H9 (cell line): Measurements from ENCODE around the gene OR10D3. TPM values are rescaled to one million over a fixed set of nuclear protein-coding genes. Genes with fewer than 3 reads are reported as not detected.

Experiments used
- DNase-seq: peaks from one replicate; pipeline ENCODE4 v3.0.0-alpha.2; 2017
- H2AFZ ChIP-seq: one replicate; pipeline ENCODE4 v1.6.1; 2013; ENCODE audit warnings: mild to moderate bottlenecking, low read length, control low read depth, moderate library complexity
- H2AK5ac ChIP-seq: 2 replicates; pipeline ENCODE4 v1.6.1; 2013; ENCODE audit warnings: low read length, control low read depth, mixed read lengths; ENCODE audit not compliant: insufficient read length
- H2BK120ac ChIP-seq: one replicate; pipeline ENCODE4 v1.6.1; 2013; ENCODE audit warnings: low read depth, mild to moderate bottlenecking, low read length, control low read depth, inconsistent platforms; ENCODE audit not compliant: poor library complexity, severe bottlenecking
- H2BK12ac ChIP-seq: 2 replicates; pipeline ENCODE4 v1.6.1; 2013; ENCODE audit warnings: low read length, control low read depth, mixed read lengths, low read depth; ENCODE audit not compliant: insufficient read length
- H2BK15ac ChIP-seq: 2 replicates; pipeline ENCODE4 v1.6.1; 2013; ENCODE audit warnings: low read depth, low read length, control low read depth
- H2BK20ac ChIP-seq: one replicate; pipeline ENCODE4 v1.6.1; 2013; ENCODE audit warnings: low read depth, mild to moderate bottlenecking, low read length, control low read depth, inconsistent platforms; ENCODE audit not compliant: poor library complexity, severe bottlenecking
- H2BK5ac ChIP-seq: 2 replicates; pipeline ENCODE4 v1.6.1; 2013; ENCODE audit warnings: low read length, control low read depth, mixed read lengths; ENCODE audit not compliant: insufficient read length
- H3K14ac ChIP-seq: 2 replicates; pipeline ENCODE4 v1.6.1; 2013; ENCODE audit warnings: low read length, control low read depth; ENCODE audit not compliant: insufficient read depth
- H3K18ac ChIP-seq: 2 replicates; pipeline ENCODE4 v1.6.1; 2013; ENCODE audit warnings: low read depth, mild to moderate bottlenecking, mixed read lengths, low read length, control low read depth; ENCODE audit not compliant: insufficient read length
- H3K23ac ChIP-seq: 2 replicates; pipeline ENCODE4 v1.6.1; 2013; ENCODE audit warnings: low read length, control low read depth, mixed read lengths, low read depth; ENCODE audit not compliant: insufficient read length
- H3K23me2 ChIP-seq: 2 replicates; pipeline ENCODE4 v1.6.1; 2013; ENCODE audit warnings: low read depth, mild to moderate bottlenecking, mixed read lengths, low read length, control low read depth; ENCODE audit not compliant: insufficient read length, poor library complexity, severe bottlenecking
- H3K27ac ChIP-seq: 2 replicates; pipeline ENCODE4 v1.5.1; 2013; ENCODE audit warnings: low read length, control low read depth, mixed read lengths, low read depth; ENCODE audit not compliant: insufficient read length
- H3K27me3 ChIP-seq: 2 replicates; pipeline ENCODE4 v1.6.1; 2013; ENCODE audit warnings: low read length, control low read depth, inconsistent platforms; ENCODE audit not compliant: insufficient read depth
- H3K4ac ChIP-seq: 2 replicates; pipeline ENCODE4 v1.6.1; 2013; ENCODE audit warnings: low read depth, mild to moderate bottlenecking, control low read depth, inconsistent platforms, low read length, moderate library complexity
- H3K4me1 ChIP-seq: 2 replicates; pipeline ENCODE4 v1.6.1; 2013; ENCODE audit warnings: low read length, control low read depth, inconsistent platforms; ENCODE audit not compliant: insufficient read depth
- H3K4me2 ChIP-seq: 2 replicates; pipeline ENCODE4 v1.6.1; 2013; ENCODE audit warnings: low read length, control low read depth, mixed read lengths; ENCODE audit not compliant: insufficient read length, insufficient read depth
- H3K56ac ChIP-seq: 2 replicates; pipeline ENCODE4 v1.6.1; 2013; ENCODE audit warnings: low read depth, mild to moderate bottlenecking, mixed read lengths, low read length, control low read depth; ENCODE audit not compliant: insufficient read length
- H3K79me1 ChIP-seq: 2 replicates; pipeline ENCODE4 v1.6.1; 2013; ENCODE audit warnings: low read depth, mild to moderate bottlenecking, moderate library complexity, low read length, control low read depth, inconsistent platforms; ENCODE audit not compliant: insufficient read depth, poor library complexity, severe bottlenecking
- H3K79me2 ChIP-seq: 2 replicates; pipeline ENCODE4 v1.6.1; 2013; ENCODE audit warnings: low read length, control low read depth, inconsistent platforms; ENCODE audit not compliant: insufficient read depth
- H3K9ac ChIP-seq: 2 replicates; pipeline ENCODE4 v1.6.1; 2013; ENCODE audit warnings: low read length, control low read depth, mixed read lengths; ENCODE audit not compliant: insufficient read length; ENCODE audit errors: extremely low read depth
- H3K9me3 ChIP-seq: one replicate; pipeline ENCODE4 v1.6.1; 2013; ENCODE audit warnings: low read depth, low read length, inconsistent platforms; ENCODE audit not compliant: control insufficient read depth
- H3T11ph ChIP-seq: one replicate; pipeline ENCODE4 v1.6.1; 2013; ENCODE audit warnings: mild to moderate bottlenecking, low read length, control low read depth, inconsistent platforms
- H4K20me1 ChIP-seq: one replicate; pipeline ENCODE4 v1.6.1; 2013; ENCODE audit not compliant: control insufficient read depth, insufficient read length, insufficient read depth
- H4K5ac ChIP-seq: 2 replicates; pipeline ENCODE4 v1.6.1; 2013; ENCODE audit warnings: low read depth, mild to moderate bottlenecking, mixed read lengths, low read length, control low read depth; ENCODE audit not compliant: insufficient read length
- H4K8ac ChIP-seq: replicated peaks from 2 replicates; pipeline ENCODE4 v1.6.1; 2013; ENCODE audit warnings: low read length, control low read depth, mixed read lengths, low read depth; ENCODE audit not compliant: insufficient read length
- H4K91ac ChIP-seq: 2 replicates; pipeline ENCODE4 v1.6.1; 2013; ENCODE audit warnings: low read depth, mild to moderate bottlenecking, moderate library complexity, mixed read lengths, low read length, control low read depth; ENCODE audit not compliant: insufficient read length
- H3K27ac Mint-ChIP-seq, 3 experiments: 2 replicates in 2 of 3; 3 replicates in 1 of 3; pipeline ENCODE4 v1.8.0; 2020 to 2021; ENCODE audit warnings: mixed read lengths in 3 of 3, mild to moderate bottlenecking in 1 of 3, moderate library complexity in 1 of 3
- H3K27me3 Mint-ChIP-seq: 2 replicates; pipeline ENCODE4 v1.8.0; 2021; ENCODE audit warnings: low read depth, mild to moderate bottlenecking, moderate library complexity, mixed read lengths
- H3K36me3 Mint-ChIP-seq, 3 experiments: 2 replicates in 2 of 3; 3 replicates in 1 of 3; pipeline ENCODE4 v1.8.0; 2020 to 2021; ENCODE audit warnings: low read depth in 3 of 3, mixed read lengths in 3 of 3; ENCODE audit not compliant: insufficient read depth in 1 of 3
- H3K4me1 Mint-ChIP-seq, 2 experiments: 2 replicates each; pipeline ENCODE4 v1.8.0; 2020; ENCODE audit warnings: mixed read lengths in 2 of 2
- H3K4me3 Mint-ChIP-seq, 2 experiments: 2 replicates in 1 of 2; 3 replicates in 1 of 2; pipeline ENCODE4 v1.8.0; 2020 to 2021; ENCODE audit warnings: mild to moderate bottlenecking in 2 of 2, mixed read lengths in 2 of 2, moderate library complexity in 1 of 2
- H3K9me3 Mint-ChIP-seq, 2 experiments: 2 replicates in 1 of 2; 3 replicates in 1 of 2; pipeline ENCODE4 v1.8.0; 2020; ENCODE audit warnings: mild to moderate bottlenecking in 2 of 2, mixed read lengths in 2 of 2, moderate library complexity in 1 of 2
- CTCF ChIP-seq: fragments of 200-600 bp; sonication (generic); conservative IDR thresholded peaks from 3 replicates; pipeline ENCODE4 v1.8.0; 2021; ENCODE audit warnings: antibody characterized with exemption, mild to moderate bottlenecking
- WGBS: extraction: QIAGEN DNeasy Blood & Tissue Kit; methylation state at CpG from one replicate; pipeline ENCODE4 v1.1.7; 2013; ENCODE audit warnings: missing lambda C conversion rate, low lambda C conversion rate, mixed read lengths; ENCODE audit not compliant: insufficient read length; ENCODE audit errors: extremely low coverage; 5-methylcytosine and 5-hydroxymethylcytosine counted together
- total RNA-seq: library from RNA; stranded (reverse); gene quantifications from 2 replicates; pipeline ENCODE4 v1.2.1, GENCODE V29; 2021

Gene OR10D3
- total RNA-seq, 1 experiment from 2014 or later, result not detected

GRCh38 chr11:124209824-124210357 lies 26.7 kb downstream of the OR10D3 start:
- H3K27me3 Mint-ChIP-seq, result peaks cover 2% of the 10 kb centered on the region; the same call in 1 of the 2 replicates
- TF ChIP-seq CTCF, result no peak
- H3K27ac Mint-ChIP-seq, result no peak overlapping the region
- Histone ChIP-seq H3K23ac (no peak overlapping the region), H3K79me1 (no peaks in the 10 kb centered on the region), H4K20me1 (no peaks in the 10 kb centered on the region), H2BK5ac (no peak overlapping the region), H2AFZ (no peak overlapping the region), H3K23me2 (no peaks in the 10 kb centered on the region), H3K9ac (no peak overlapping the region), H3K4me2 (no peak overlapping the region), H2BK120ac (no peak overlapping the region), H3K56ac (no peak overlapping the region), H2BK12ac (no peak overlapping the region), H3K27me3 (no peaks in the 10 kb centered on the region), H4K5ac (no peak overlapping the region), H2BK20ac (no peak overlapping the region), H3K27ac (no peak overlapping the region), H3K9me3 (no peaks in the 10 kb centered on the region), H3K4me1 (no peaks in the 10 kb centered on the region), H3K18ac (no peak overlapping the region), H4K8ac (no peak overlapping the region), H2AK5ac (no peak overlapping the region), H2BK15ac (no peak overlapping the region), H3T11ph (no peak overlapping the region), H3K14ac (no peak overlapping the region), H3K79me2 (0 out of 2 replicates have a peak, but pooled peaks cover 2% of the 10 kb centered on the region), H4K91ac (no peak overlapping the region), H3K4ac (no peak overlapping the region)
- no CpG with 5 or more reads among the region's 6 CpGs for WGBS
- no peak overlapping the region for H3K4me3 Mint-ChIP-seq
- DNase-seq, result no peak
- no peaks in the 10 kb centered on the region for H3K36me3 Mint-ChIP-seq
- H3K4me1 Mint-ChIP-seq, result peaks cover 3% of the 10 kb centered on the region in 2 experiments; a peak in 3 of 4 replicates
- no peaks in the 10 kb centered on the region for H3K9me3 Mint-ChIP-seq
